ENCODE results near the gene AEBP2. TPM values are rescaled to one million over a fixed set of nuclear protein-coding genes. Genes with fewer than 3 reads are reported as not detected.

AEBP2 gene
- total and polyA plus RNA-seq, 9 of the 15 experiments (the other 6 are each of a cell fraction or from before 2014, with no cell fraction given) = 5.7 to 43.7 (median 10.3) TPM

DNA sequence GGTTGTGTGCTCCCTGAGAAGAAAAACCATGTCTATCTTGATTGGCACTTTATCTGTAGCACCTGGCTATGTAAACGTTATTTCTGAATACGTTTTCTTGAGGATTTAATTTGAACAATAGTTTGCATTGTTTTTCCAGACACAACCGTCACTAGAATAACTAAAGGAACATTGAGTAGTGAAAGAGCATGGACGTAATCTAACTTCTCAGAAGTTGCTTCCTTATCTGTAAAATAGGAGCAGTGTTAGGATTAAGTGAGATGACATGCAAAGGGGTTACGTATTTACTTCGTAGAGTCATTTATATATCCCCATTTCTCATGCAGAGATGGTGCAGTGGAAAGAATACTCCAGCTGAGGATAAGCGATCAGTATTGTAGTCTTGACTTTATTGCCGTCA lies 8.1 kb downstream of the AEBP2 start (continued):
- peak; percentile 18 for TF ChIP-seq MEIS2 (IDR thresholded peaks at IDR 0.05; ENCODE audit: partially characterized antibody)
- no peak for TF ChIP-seq POLR3A (IDR thresholded peaks at IDR 0.05; ENCODE audit: borderline replicate concordance, extremely low read depth, insufficient read depth, insufficient read length)
- TF ChIP-seq SMARCA4 (IDR thresholded peaks at IDR 0.05) = peak; percentile 41; the same call in 1 of the 2 replicates
- TF ChIP-seq ARID1B (IDR thresholded peaks at IDR 0.05) = peak; percentile 54
- TF ChIP-seq DPF2 (IDR thresholded peaks at IDR 0.05) = peak; percentile 50; the same call in 1 of the 2 replicates
- TF ChIP-seq CBFA2T3 (IDR thresholded peaks at IDR 0.05) = peak; percentile 46
- peak; percentile 64; the same call in 1 of the 2 replicates for TF ChIP-seq SOX6 (IDR thresholded peaks at IDR 0.05)
- TF ChIP-seq HNRNPLL (IDR thresholded peaks at IDR 0.05; ENCODE audit: low read depth, low read length, poor library complexity, severe bottlenecking) = peak; percentile 44
- TF ChIP-seq, protein P1, sequence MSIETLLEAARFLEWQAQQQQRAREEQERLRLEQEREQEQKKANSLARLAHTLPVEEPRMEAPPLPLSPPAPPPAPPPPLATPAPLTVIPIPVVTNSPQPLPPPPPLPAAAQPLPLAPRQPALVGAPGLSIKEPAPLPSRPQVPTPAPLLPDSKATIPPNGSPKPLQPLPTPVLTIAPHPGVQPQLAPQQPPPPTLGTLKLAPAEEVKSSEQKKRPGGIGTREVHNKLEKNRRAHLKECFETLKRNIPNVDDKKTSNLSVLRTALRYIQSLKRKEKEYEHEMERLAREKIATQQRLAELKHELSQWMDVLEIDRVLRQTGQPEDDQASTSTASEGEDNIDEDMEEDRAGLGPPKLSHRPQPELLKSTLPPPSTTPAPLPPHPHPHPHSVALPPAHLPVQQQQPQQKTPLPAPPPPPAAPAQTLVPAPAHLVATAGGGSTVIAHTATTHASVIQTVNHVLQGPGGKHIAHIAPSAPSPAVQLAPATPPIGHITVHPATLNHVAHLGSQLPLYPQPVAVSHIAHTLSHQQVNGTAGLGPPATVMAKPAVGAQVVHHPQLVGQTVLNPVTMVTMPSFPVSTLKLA (conservative IDR thresholded peaks at IDR 0.05) = 0 out of 4 replicates have a peak, but pooled peaks of 1 of the 2 experiments have one; percentile 21
- TF ChIP-seq ATF7 (IDR thresholded peaks at IDR 0.05) = 0 out of 2 replicates have a peak, but pooled peaks have one; percentile 18

DNA sequence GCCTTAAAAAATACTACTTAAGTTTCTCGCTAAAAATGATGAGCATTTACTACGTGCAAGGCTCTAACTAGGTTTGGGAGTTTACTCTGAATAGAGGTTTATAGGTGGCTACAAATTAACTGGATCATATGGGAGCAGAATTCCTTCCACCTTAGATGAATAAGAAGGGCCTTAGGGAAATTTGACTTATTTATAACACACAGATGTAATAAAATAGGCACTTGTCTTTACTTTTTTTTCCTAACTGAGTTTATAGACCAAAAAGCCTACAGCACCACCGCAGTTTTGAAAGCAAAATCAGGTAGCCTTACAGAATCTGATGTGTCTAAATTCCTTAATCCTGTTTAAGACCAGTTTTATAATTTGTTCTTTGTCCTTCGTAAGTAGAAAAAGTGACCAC lies 10.5 kb downstream of the AEBP2 start:
- FAIRE-seq = no peak
- POLR2A ChIA-PET = no interaction called here
- Histone ChIP-seq H3K4me3 (no peak overlapping the region), H2AFZ (ENCODE audit: low read depth, low read length) (no peak overlapping the region), H3K79me2 (ENCODE audit: control insufficient read depth, insufficient read depth, low read length) (peaks cover 95% of the 10 kb centered on the region), H3K9me3 (replicated peaks; ENCODE audit: control insufficient read depth, insufficient read depth, low read depth, low read length) (no peaks in the 10 kb centered on the region), H3K9ac (ENCODE audit: insufficient read depth in 1 of 2, low read depth in 2 of 2, low read length in 2 of 2) (no peak overlapping the region), H3K27me3 (ENCODE audit: control insufficient read depth in 2 of 2, insufficient read depth in 2 of 2, low read length in 2 of 2) (no peaks in the 10 kb centered on the region), H4K20me1 (replicated peaks; ENCODE audit: control insufficient read depth, insufficient read depth, low read length) (peaks cover 28% of the 10 kb centered on the region), H3K9me1 (ENCODE audit: control insufficient read depth, insufficient read depth, low read length) (peaks cover 3% of the 10 kb centered on the region), H3K27ac (ENCODE audit: extremely low read depth, low read depth, low read length) (no peak overlapping the region), H3K4me1 (replicated peaks in 1 of 2; ENCODE audit: control insufficient read depth in 2 of 2, insufficient read depth in 2 of 2, low read length in 2 of 2) (peaks cover 4 to 26% of the 10 kb centered on the region in 2 experiments; a peak in 3 of 5 replicates), H3K36me3 (ENCODE audit: control insufficient read depth, insufficient read depth, low read length) (no peaks in the 10 kb centered on the region), H3K4me2 (ENCODE audit: insufficient read depth, low read length) (no peak overlapping the region)
- intact Hi-C loops (cut with micrococcal nuclease) (no loop called here), in situ Hi-C loops (cut with MboI) (no loop called here)
- DNase-seq (ENCODE audit: extremely low read depth in 1 of 4, low spot score in 3 of 4) = no peak
- ATAC-seq = no peak
- no TSS peak for BruUV-seq (replicated peaks)
- WGBS (ENCODE audit: insufficient coverage, low coverage, missing lambda C conversion rate) = 92% methylated on average over 4 of the region's 4 CpGs
- CTCF ChIA-PET (ENCODE audit: low intra/inter-chr PET ratio) = no interaction called here
- TF ChIP-seq, protein P2, sequence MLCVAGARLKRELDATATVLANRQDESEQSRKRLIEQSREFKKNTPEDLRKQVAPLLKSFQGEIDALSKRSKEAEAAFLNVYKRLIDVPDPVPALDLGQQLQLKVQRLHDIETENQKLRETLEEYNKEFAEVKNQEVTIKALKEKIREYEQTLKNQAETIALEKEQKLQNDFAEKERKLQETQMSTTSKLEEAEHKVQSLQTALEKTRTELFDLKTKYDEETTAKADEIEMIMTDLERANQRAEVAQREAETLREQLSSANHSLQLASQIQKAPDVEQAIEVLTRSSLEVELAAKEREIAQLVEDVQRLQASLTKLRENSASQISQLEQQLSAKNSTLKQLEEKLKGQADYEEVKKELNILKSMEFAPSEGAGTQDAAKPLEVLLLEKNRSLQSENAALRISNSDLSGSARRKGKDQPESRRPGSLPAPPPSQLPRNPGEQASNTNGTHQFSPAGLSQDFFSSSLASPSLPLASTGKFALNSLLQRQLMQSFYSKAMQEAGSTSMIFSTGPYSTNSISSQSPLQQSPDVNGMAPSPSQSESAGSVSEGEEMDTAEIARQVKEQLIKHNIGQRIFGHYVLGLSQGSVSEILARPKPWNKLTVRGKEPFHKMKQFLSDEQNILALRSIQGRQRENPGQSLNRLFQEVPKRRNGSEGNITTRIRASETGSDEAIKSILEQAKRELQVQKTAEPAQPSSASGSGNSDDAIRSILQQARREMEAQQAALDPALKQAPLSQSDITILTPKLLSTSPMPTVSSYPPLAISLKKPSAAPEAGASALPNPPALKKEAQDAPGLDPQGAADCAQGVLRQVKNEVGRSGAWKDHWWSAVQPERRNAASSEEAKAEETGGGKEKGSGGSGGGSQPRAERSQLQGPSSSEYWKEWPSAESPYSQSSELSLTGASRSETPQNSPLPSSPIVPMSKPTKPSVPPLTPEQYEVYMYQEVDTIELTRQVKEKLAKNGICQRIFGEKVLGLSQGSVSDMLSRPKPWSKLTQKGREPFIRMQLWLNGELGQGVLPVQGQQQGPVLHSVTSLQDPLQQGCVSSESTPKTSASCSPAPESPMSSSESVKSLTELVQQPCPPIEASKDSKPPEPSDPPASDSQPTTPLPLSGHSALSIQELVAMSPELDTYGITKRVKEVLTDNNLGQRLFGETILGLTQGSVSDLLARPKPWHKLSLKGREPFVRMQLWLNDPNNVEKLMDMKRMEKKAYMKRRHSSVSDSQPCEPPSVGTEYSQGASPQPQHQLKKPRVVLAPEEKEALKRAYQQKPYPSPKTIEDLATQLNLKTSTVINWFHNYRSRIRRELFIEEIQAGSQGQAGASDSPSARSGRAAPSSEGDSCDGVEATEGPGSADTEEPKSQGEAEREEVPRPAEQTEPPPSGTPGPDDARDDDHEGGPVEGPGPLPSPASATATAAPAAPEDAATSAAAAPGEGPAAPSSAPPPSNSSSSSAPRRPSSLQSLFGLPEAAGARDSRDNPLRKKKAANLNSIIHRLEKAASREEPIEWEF (CRISPR knock-in tag; IDR thresholded peaks at IDR 0.05) = no peak
- TF ChIP-seq SETDB1 (IDR thresholded peaks at IDR 0.05; ENCODE audit: low read length) (no peak), ZBED1 (IDR thresholded peaks at IDR 0.05) (no peak)
- TF ChIP-seq, protein P3, sequence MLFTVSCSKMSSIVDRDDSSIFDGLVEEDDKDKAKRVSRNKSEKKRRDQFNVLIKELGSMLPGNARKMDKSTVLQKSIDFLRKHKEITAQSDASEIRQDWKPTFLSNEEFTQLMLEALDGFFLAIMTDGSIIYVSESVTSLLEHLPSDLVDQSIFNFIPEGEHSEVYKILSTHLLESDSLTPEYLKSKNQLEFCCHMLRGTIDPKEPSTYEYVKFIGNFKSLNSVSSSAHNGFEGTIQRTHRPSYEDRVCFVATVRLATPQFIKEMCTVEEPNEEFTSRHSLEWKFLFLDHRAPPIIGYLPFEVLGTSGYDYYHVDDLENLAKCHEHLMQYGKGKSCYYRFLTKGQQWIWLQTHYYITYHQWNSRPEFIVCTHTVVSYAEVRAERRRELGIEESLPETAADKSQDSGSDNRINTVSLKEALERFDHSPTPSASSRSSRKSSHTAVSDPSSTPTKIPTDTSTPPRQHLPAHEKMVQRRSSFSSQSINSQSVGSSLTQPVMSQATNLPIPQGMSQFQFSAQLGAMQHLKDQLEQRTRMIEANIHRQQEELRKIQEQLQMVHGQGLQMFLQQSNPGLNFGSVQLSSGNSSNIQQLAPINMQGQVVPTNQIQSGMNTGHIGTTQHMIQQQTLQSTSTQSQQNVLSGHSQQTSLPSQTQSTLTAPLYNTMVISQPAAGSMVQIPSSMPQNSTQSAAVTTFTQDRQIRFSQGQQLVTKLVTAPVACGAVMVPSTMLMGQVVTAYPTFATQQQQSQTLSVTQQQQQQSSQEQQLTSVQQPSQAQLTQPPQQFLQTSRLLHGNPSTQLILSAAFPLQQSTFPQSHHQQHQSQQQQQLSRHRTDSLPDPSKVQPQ (CRISPR knock-in tag; IDR thresholded peaks at IDR 0.05; ENCODE audit: borderline replicate concordance) = no peak

Measured in K562 (cell line).